Right kidney (tissue), 1 donor: Measurements from ENCODE around the gene PXDN.
"Not testable (repeated sequence)": the region's sequence is repeated elsewhere in the genome, so short reads cannot be mapped to it uniquely, and the experiment has no call there.

ENCODE experiments used
- DNase-seq: peaks from one replicate; pipeline ENCODE4 v3.0.0-alpha.2; 2016

The PXDN gene

GRCh38 chr2:1741851-1742250 is 2.5 kb downstream of the PXDN start:
- no peak for DNase-seq

- no peak for DNase-seq
These were observed 3.4 kb downstream of the PXDN start for GRCh38 chr2:1740716-1741589.

GRCh38 chr2:1739961-1740715 is 4.2 kb downstream of the PXDN start:
- DNase-seq = no peak

- no peak for DNase-seq
These were observed 4.9 kb downstream of the PXDN start for GRCh38 chr2:1739322-1739957.

GRCh38 chr2:1738646-1739302 is 5.5 kb downstream of the PXDN start:
- no peak for DNase-seq

GRCh38 chr2:1738163-1738562 is 6.2 kb downstream of the PXDN start:
- no peak for DNase-seq

GRCh38 chr2:1736997-1737480 is 7.3 kb downstream of the PXDN start:
- no peak for DNase-seq

GRCh38 chr2:1736045-1736444 is 8.3 kb downstream of the PXDN start:
- no peak for DNase-seq

GRCh38 chr2:1733298-1733697 is 11.0 kb downstream of the PXDN start:
- DNase-seq = not testable (repeated sequence)

GRCh38 chr2:1731963-1732768 is 12.1 kb downstream of the PXDN start:
- no peak for DNase-seq

GRCh38 chr2:1731447-1731962 is 12.8 kb downstream of the PXDN start:
- DNase-seq = no peak

GRCh38 chr2:1730015-1730927 is 14.0 kb downstream of the PXDN start:
- DNase-seq = no peak

- no peak for DNase-seq
These were observed 15.1 kb downstream of the PXDN start for GRCh38 chr2:1729242-1729641.

GRCh38 chr2:1728821-1729220 is 15.5 kb downstream of the PXDN start:
- no peak for DNase-seq

- DNase-seq = no peak
These were observed 16.4 kb downstream of the PXDN start for GRCh38 chr2:1727796-1728474.

- no peak for DNase-seq
These were observed 17.1 kb downstream of the PXDN start for GRCh38 chr2:1727101-1727771.

- DNase-seq = no peak
These were observed 17.8 kb downstream of the PXDN start for GRCh38 chr2:1726558-1726957.

- not testable (repeated sequence) for DNase-seq
These were observed 20.0 kb downstream of the PXDN start for GRCh38 chr2:1724351-1724750.
